Thyroid gland (tissue), 4 donors: Measurements from ENCODE around the gene MAGI1.

Source experiments
- CTCF ChIP-seq, 6 experiments: fragments of 200-600 bp in 3 of 6; fragments of 450-650 bp in 3 of 6; sonication (generic) in 3 of 6; IDR thresholded peaks; one replicate each; pipeline ENCODE4 v1.5.1; 2016 to 2019; ENCODE audit warnings: antibody characterized with exemption in 6 of 6, mild to moderate bottlenecking in 2 of 6, inconsistent platforms in 1 of 6, moderate library complexity in 1 of 6
- POLR2A ChIP-seq, 2 donors: fragments of 450-650 bp; IDR thresholded peaks; one replicate each; pipeline ENCODE4 v1.6.1; 2017; ENCODE audit warnings: antibody characterized with exemption in 2 of 2, mild to moderate bottlenecking in 2 of 2, moderate library complexity in 1 of 2

DNA sequence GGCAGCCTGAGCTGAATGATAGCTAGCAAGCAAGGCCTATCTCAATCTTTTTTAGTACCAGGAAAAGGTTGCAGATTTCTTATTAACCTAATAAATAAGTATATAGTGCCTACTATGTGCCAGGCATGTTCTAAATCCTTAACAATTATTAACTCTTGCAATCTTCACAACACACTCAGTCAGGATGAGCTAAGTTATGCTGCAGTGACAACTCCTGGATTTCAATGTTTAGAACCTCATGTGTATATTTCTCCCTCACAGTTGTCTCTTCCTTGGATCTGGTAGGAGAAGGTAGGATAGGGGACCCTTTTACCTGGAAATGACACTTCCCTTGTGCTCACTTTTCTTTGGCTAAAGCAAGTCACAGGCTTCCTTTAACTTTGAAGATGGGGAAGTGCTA lies 39.3 kb upstream of the MAGI1 start:
- TF ChIP-seq POLR2A (IDR thresholded peaks at IDR 0.05) (no peak), CTCF (IDR thresholded peaks at IDR 0.05) (no peak)
